Keratinocyte (primary cell): ENCODE measurements around the gene C14orf93. TPM values are rescaled to one million over a fixed set of nuclear protein-coding genes. Genes with fewer than 3 reads are reported as not detected.

Source experiments
- DNase-seq: peaks from one replicate; pipeline ENCODE4 v3.0.0-alpha.2; 2011; ENCODE audit warnings: low read depth, missing footprints, low spot score
- FAIRE-seq: peaks from 2 replicates; lab custom pipeline; 2011; peaks lifted over from hg19 to GRCh38; lab: Jason Lieb, UNC
- H2AFZ ChIP-seq: 2 replicates; pipeline ENCODE4 v1.6.0; 2012; ENCODE audit warnings: low read length, control low read depth, inconsistent platforms; ENCODE audit not compliant: control insufficient read depth
- H3K27ac ChIP-seq: 2 replicates; pipeline ENCODE4 v1.5.1; 2011; ENCODE audit warnings: low read length; ENCODE audit not compliant: control insufficient read depth, insufficient read depth
- H3K27me3 ChIP-seq: 3 replicates; pipeline ENCODE4 v1.6.0; 2011; ENCODE audit warnings: low read length; ENCODE audit not compliant: control insufficient read depth, insufficient read depth; ENCODE audit errors: extremely low read depth
- H3K36me3 ChIP-seq, 2 experiments: 2 replicates in 1 of 2; 3 replicates in 1 of 2; pipeline ENCODE4 v1.5.1; 2011; ENCODE audit warnings: low read length in 2 of 2, mild to moderate bottlenecking in 1 of 2; ENCODE audit not compliant: control insufficient read depth in 2 of 2, insufficient read depth in 2 of 2; ENCODE audit errors: extremely low read depth in 1 of 2
- H3K4me1 ChIP-seq: 3 replicates; pipeline ENCODE4 v1.5.1; 2011; ENCODE audit warnings: low read length; ENCODE audit not compliant: control insufficient read depth, insufficient read depth; ENCODE audit errors: extremely low read depth
- H3K4me2 ChIP-seq: 3 replicates; pipeline ENCODE4 v1.6.0; 2011; ENCODE audit warnings: low read depth, low read length; ENCODE audit not compliant: control insufficient read depth, insufficient read depth; ENCODE audit errors: extremely low read depth
- H3K4me3 ChIP-seq, 3 experiments: fragments of 200-600 bp in 1 of 3; sonication (generic) in 1 of 3; 2 replicates in 2 of 3; 3 replicates in 1 of 3; pipeline ENCODE4 v1.5.1; 2011 to 2016; ENCODE audit warnings: low read length in 3 of 3, mild to moderate bottlenecking in 3 of 3, control low read depth in 2 of 3, inconsistent platforms in 1 of 3, low read depth in 1 of 3, mixed read lengths in 1 of 3, mixed run types in 1 of 3, moderate library complexity in 1 of 3; ENCODE audit not compliant: control insufficient read depth in 2 of 3, insufficient read depth in 2 of 3; ENCODE audit errors: extremely low read depth in 1 of 3
- H3K79me2 ChIP-seq: 2 replicates; pipeline ENCODE4 v1.6.0; 2012; ENCODE audit warnings: low read length; ENCODE audit not compliant: control insufficient read depth, insufficient read depth
- H3K9ac ChIP-seq: 3 replicates; pipeline ENCODE4 v1.6.0; 2011; ENCODE audit warnings: low read length; ENCODE audit not compliant: control insufficient read depth, insufficient read depth; ENCODE audit errors: extremely low read depth
- H3K9me1 ChIP-seq: 3 replicates; pipeline ENCODE4 v1.6.0; 2011; ENCODE audit warnings: low read length; ENCODE audit not compliant: control insufficient read depth, insufficient read depth; ENCODE audit errors: extremely low read depth
- H3K9me3 ChIP-seq: 2 replicates; pipeline ENCODE4 v1.5.1; 2012; ENCODE audit warnings: low read depth, low read length; ENCODE audit not compliant: control insufficient read depth
- H4K20me1 ChIP-seq: 3 replicates; pipeline ENCODE4 v1.6.0; 2011; ENCODE audit warnings: low read length; ENCODE audit not compliant: control insufficient read depth, insufficient read depth; ENCODE audit errors: extremely low read depth
- CTCF ChIP-seq, 3 experiments: IDR thresholded peaks in 1 of 3; conservative IDR thresholded peaks in 1 of 3; optimal IDR thresholded peaks in 1 of 3; 2 replicates in 2 of 3; 3 replicates in 1 of 3; pipeline versions ENCODE3 to v1.5.1; 2011; ENCODE audit warnings: low read length in 3 of 3, mild to moderate bottlenecking in 3 of 3, moderate library complexity in 2 of 3, control low read depth in 1 of 3, inconsistent platforms in 1 of 3; ENCODE audit not compliant: insufficient read depth in 2 of 3; ENCODE audit errors: extremely low read depth in 1 of 3
- EZH2 ChIP-seq: IDR thresholded peaks from one replicate; pipeline ENCODE4 v1.6.1; 2012; ENCODE audit warnings: inconsistent platforms, mild to moderate bottlenecking, low read length, moderate library complexity
- dilution Hi-C: fragments of 300-500 bp; cut with MboI; formaldehyde crosslinking; loops from one replicate; pipeline ENCODE4 v1.7.0; 2020; ENCODE audit warnings: low sequenced_read_pairs; ENCODE audit not compliant: extremely low pct_ligation_motif_present
- polyA plus RNA-seq, 5 experiments: library from polyadenylated mRNA; depleted of rRNA in 3 of 5; stranded (reverse) in 3 of 5; stranded (forward) in 1 of 5; unstranded in 1 of 5; fragments of >200 nt; gene quantifications; 1 replicate in 1 of 5; 2 replicates in 3 of 5; 3 replicates in 1 of 5; pipeline versions ENCODE4 v1.2.1 to v1.2.3, GENCODE V29; 2011 to 2012; ENCODE audit warnings: missing spikeins in 2 of 5, low read depth in 1 of 5, low replicate concordance in 1 of 5

C14orf93 gene
- polyA plus RNA-seq, 1 donor (not counting 4 experiments of a cell fraction or from before 2014, with no cell fraction given): 7.7 TPM

GRCh38 chr14:22939684-22940083 is 70.3 kb downstream of the C14orf93 start:
- H3K27me3 ChIP-seq: no peaks in the 10 kb centered on the region
- no peak overlapping the region for H3K4me2 ChIP-seq
- no peak for DNase-seq
- H3K27ac ChIP-seq: no peak overlapping the region
- H3K9me1 ChIP-seq: no peaks in the 10 kb centered on the region
- no peaks in the 10 kb centered on the region for H3K9me3 ChIP-seq
- peaks cover 0 to 5% of the 10 kb centered on the region in 2 experiments for H3K36me3 ChIP-seq
- H4K20me1 ChIP-seq: no peaks in the 10 kb centered on the region
- no peaks in the 10 kb centered on the region for H3K79me2 ChIP-seq
- TF ChIP-seq CTCF (optimal IDR thresholded peaks at IDR 0.05 in 1 of 3, IDR thresholded peaks at IDR 0.05 in 1 of 3, conservative IDR thresholded peaks at IDR 0.05 in 1 of 3; ENCODE audit: extremely low read depth in 1 of 3, insufficient read depth in 2 of 3, low read length in 3 of 3) (no peak), EZH2 (no peak)
- H3K4me3 ChIP-seq: no peak overlapping the region
- H2AFZ ChIP-seq: no peak overlapping the region
- no peaks in the 10 kb centered on the region for H3K4me1 ChIP-seq
- FAIRE-seq: no peak
- no peak overlapping the region for H3K9ac ChIP-seq
- dilution Hi-C loops: no loop called here

Other genes starting within 250 kb of the C14orf93 start
- 129 to 150 TPM (median 130 TPM) in 3 replicates for gene OXA1L, start 243.5 kb downstream of the C14orf93 start, polyA plus RNA-seq
- gene SLC7A7, start 194.7 kb downstream of the C14orf93 start, polyA plus RNA-seq: 0.20 to 0.65 TPM (median 0.33 TPM) in 3 replicates
- 56.0 to 104 TPM (median 82.0 TPM) in 3 replicates for gene MRPL52, start 180.3 kb downstream of the C14orf93 start, polyA plus RNA-seq
- 185 to 355 TPM (median 246 TPM) in 3 replicates for gene MMP14, start 173.6 kb downstream of the C14orf93 start, polyA plus RNA-seq
- 36.7 to 79.4 TPM (median 62.5 TPM) in 3 replicates for gene LRP10, start 138.4 kb downstream of the C14orf93 start, polyA plus RNA-seq
- gene REM2, start 126.9 kb downstream of the C14orf93 start, polyA plus RNA-seq: 0.04 to 0.06 TPM (median 0.05 TPM) in 3 replicates
- gene RBM23, start 91.0 kb downstream of the C14orf93 start, polyA plus RNA-seq: 36.9 to 73.8 TPM (median 50.8 TPM) in 3 replicates
- 241 to 271 TPM (median 266 TPM) in 3 replicates for gene PRMT5, start 80.8 kb downstream of the C14orf93 start, polyA plus RNA-seq
- 16.6 to 25.5 TPM (median 23.6 TPM) in 3 replicates for gene HAUS4, start 53.1 kb downstream of the C14orf93 start, polyA plus RNA-seq
- 128 to 206 TPM (median 157 TPM) in 3 replicates for gene AJUBA, start 27.6 kb downstream of the C14orf93 start, polyA plus RNA-seq
- gene PSMB5, start 24.8 kb upstream of the C14orf93 start, polyA plus RNA-seq: 285 to 349 TPM (median 292 TPM) in 3 replicates
- not detected in 3 replicates for gene PSMB11, start 32.1 kb upstream of the C14orf93 start, polyA plus RNA-seq
- gene CDH24, start 47.4 kb upstream of the C14orf93 start, polyA plus RNA-seq: 3.5 to 5.8 TPM (median 3.9 TPM) in 3 replicates
- gene ACIN1, start 85.0 kb upstream of the C14orf93 start, polyA plus RNA-seq: 92.0 to 104 TPM (median 96.7 TPM) in 3 replicates
- 73.7 to 117 TPM (median 101 TPM) in 3 replicates for gene C14orf119, start 85.4 kb upstream of the C14orf93 start, polyA plus RNA-seq
- gene CIROP, start 94.8 kb upstream of the C14orf93 start, polyA plus RNA-seq: not detected in 3 replicates
- gene CEBPE, start 109.1 kb upstream of the C14orf93 start, polyA plus RNA-seq: not detected in 3 replicates
- 28.4 to 32.8 TPM (median 29.1 TPM) in 3 replicates for gene SLC7A8, start 173.5 kb upstream of the C14orf93 start, polyA plus RNA-seq
- gene RNF212B, start 227.8 kb upstream of the C14orf93 start, polyA plus RNA-seq: not detected in 3 replicates